Activated naive CD8-positive, alpha-beta T cell treated with anti-CD3 and anti-CD28 coated beads, Interleukin-2, amount 10 ng/mL, durations not matched to agents 7 days and 5 days (primary cell): Measurements from ENCODE around the gene BBX. TPM values are rescaled to one million over a fixed set of nuclear protein-coding genes. Genes with fewer than 3 reads are reported as not detected.

Experiments used
- ATAC-seq: fragments of 150-1000 bp; cut with Tn5 transposase; one replicate; pipeline ENCODE4 v1.10.0; 2021; ENCODE audit warnings: low read depth, moderate library complexity
- POLR2A ChIA-PET: fragments of 350-600 bp; sonication (Branson Sonifier 250); formaldehyde crosslinking; loops from one replicate; lab custom pipeline; 2021; ENCODE audit warnings: antibody characterized with exemption; lab: Charles Lee
- DNase-seq: peaks from one replicate; pipeline ENCODE4 v3.0.0; 2021
- H3K27ac Mint-ChIP-seq: one replicate; pipeline ENCODE4 v1.8.0; 2022; ENCODE audit warnings: mild to moderate bottlenecking, mixed read lengths
- H3K27me3 Mint-ChIP-seq: one replicate; pipeline ENCODE4 v1.8.0; 2022; ENCODE audit warnings: mild to moderate bottlenecking, moderate library complexity, mixed read lengths
- H3K36me3 Mint-ChIP-seq: one replicate; pipeline ENCODE4 v1.8.0; 2021; ENCODE audit warnings: mild to moderate bottlenecking, mixed read lengths
- H3K4me1 Mint-ChIP-seq: one replicate; pipeline ENCODE4 v1.8.0; 2021; ENCODE audit warnings: mixed read lengths
- H3K4me3 Mint-ChIP-seq: one replicate; pipeline ENCODE4 v1.8.0; 2022; ENCODE audit warnings: mild to moderate bottlenecking, moderate library complexity, mixed read lengths
- H3K9me3 Mint-ChIP-seq: one replicate; pipeline ENCODE4 v1.8.0; 2021; ENCODE audit warnings: mixed read lengths
- total RNA-seq, 2 experiments: library from RNA; stranded (reverse); gene quantifications; one replicate each; pipeline ENCODE4 v1.2.3, GENCODE V29; 2021

BBX gene
- total RNA-seq, 2 experiments from 2014 or later, result 53.5 to 55.8 TPM

GRCh38 chr3:107806536-107806935 is 283.8 kb downstream of the BBX start:
- H3K27ac Mint-ChIP-seq, result no peak overlapping the region
- no peak for DNase-seq
- H3K4me1 Mint-ChIP-seq, result peaks cover 8% of the 10 kb centered on the region
- POLR2A ChIA-PET, result no interaction called here
- ATAC-seq, result no peak
- H3K9me3 Mint-ChIP-seq, result no peaks in the 10 kb centered on the region
- no peaks in the 10 kb centered on the region for H3K27me3 Mint-ChIP-seq
- H3K4me3 Mint-ChIP-seq, result no peak overlapping the region
- H3K36me3 Mint-ChIP-seq, result peaks cover 29% of the 10 kb centered on the region

- Mint-ChIP-seq H3K9me3 (no peaks in the 10 kb centered on the region), H3K36me3 (peaks cover 6% of the 10 kb centered on the region), H3K4me1 (peaks cover 8% of the 10 kb centered on the region), H3K27ac (peak overlapping the region; percentile 23), H3K27me3 (no peaks in the 10 kb centered on the region), H3K4me3 (no peak overlapping the region)
- POLR2A ChIA-PET, result interaction anchor here (0.7 kb wide), 1 partner anchor 8 kb away, joined by 3 read pairs; no protein-coding TSS in a partner anchor
- no peak for DNase-seq
- ATAC-seq, result peak; percentile 47
Observed at GRCh38 chr3:107810171-107811071, 287.7 kb downstream of the BBX start.

- ATAC-seq (no peak), DNase-seq (no peak)
- no peak overlapping the region for H3K27ac Mint-ChIP-seq
- H3K9me3 Mint-ChIP-seq, result no peaks in the 10 kb centered on the region
- no peak overlapping the region for H3K4me3 Mint-ChIP-seq
- H3K36me3 Mint-ChIP-seq, result peaks cover 3% of the 10 kb centered on the region
- H3K4me1 Mint-ChIP-seq, result peaks cover 8% of the 10 kb centered on the region
- H3K27me3 Mint-ChIP-seq, result peaks cover 5% of the 10 kb centered on the region
- POLR2A ChIA-PET, result no interaction called here
Observed at GRCh38 chr3:107813026-107813425, 290.3 kb downstream of the BBX start.

GRCh38 chr3:107816107-107816506 is 293.3 kb downstream of the BBX start:
- POLR2A ChIA-PET, result no interaction called here
- no peak overlapping the region for H3K4me3 Mint-ChIP-seq
- no peak overlapping the region for H3K27ac Mint-ChIP-seq
- H3K36me3 Mint-ChIP-seq, result no peaks in the 10 kb centered on the region
- DNase-seq, result no peak
- H3K27me3 Mint-ChIP-seq, result peaks cover 13% of the 10 kb centered on the region
- H3K4me1 Mint-ChIP-seq, result no peaks in the 10 kb centered on the region
- ATAC-seq, result no peak
- no peaks in the 10 kb centered on the region for H3K9me3 Mint-ChIP-seq

GRCh38 chr3:107817076-107817475 is 294.3 kb downstream of the BBX start:
- Mint-ChIP-seq H3K4me1 (no peaks in the 10 kb centered on the region), H3K9me3 (no peaks in the 10 kb centered on the region)

GRCh38 chr3:107818025-107818424 is 295.3 kb downstream of the BBX start:
- no peaks in the 10 kb centered on the region for H3K4me1 Mint-ChIP-seq
- H3K9me3 Mint-ChIP-seq, result no peaks in the 10 kb centered on the region
- peaks cover 20% of the 10 kb centered on the region for H3K27me3 Mint-ChIP-seq
- ATAC-seq (no peak), DNase-seq (no peak)
- POLR2A ChIA-PET, result no interaction called here
- no peaks in the 10 kb centered on the region for H3K36me3 Mint-ChIP-seq
- no peak overlapping the region for H3K4me3 Mint-ChIP-seq
- H3K27ac Mint-ChIP-seq, result no peak overlapping the region

More at GRCh38 chr3:107817076-107817475, 294.3 kb downstream of the BBX start:
- ATAC-seq (no peak), DNase-seq (no peak)
- H3K36me3 Mint-ChIP-seq, result no peaks in the 10 kb centered on the region
- peaks cover 15% of the 10 kb centered on the region for H3K27me3 Mint-ChIP-seq
- POLR2A ChIA-PET, result no interaction called here
- no peak overlapping the region for H3K27ac Mint-ChIP-seq
- no peak overlapping the region for H3K4me3 Mint-ChIP-seq

GRCh38 chr3:107819656-107820055 is 296.9 kb downstream of the BBX start:
- Mint-ChIP-seq H3K4me1 (no peaks in the 10 kb centered on the region), H3K27me3 (peaks cover 25% of the 10 kb centered on the region), H3K4me3 (no peak overlapping the region), H3K9me3 (peaks cover 2% of the 10 kb centered on the region), H3K27ac (no peak overlapping the region), H3K36me3 (peaks cover 1% of the 10 kb centered on the region)
- POLR2A ChIA-PET, result no interaction called here
- no peak for ATAC-seq
- no peak for DNase-seq

- no peak for ATAC-seq
Observed at GRCh38 chr3:107822308-107822707, 299.5 kb downstream of the BBX start.

GRCh38 chr3:107824822-107825371 is 302.1 kb downstream of the BBX start:
- Mint-ChIP-seq H3K36me3 (peaks cover 1% of the 10 kb centered on the region), H3K4me3 (no peak overlapping the region), H3K27ac (no peak overlapping the region), H3K4me1 (no peaks in the 10 kb centered on the region), H3K9me3 (peaks cover 2% of the 10 kb centered on the region), H3K27me3 (peaks cover 12% of the 10 kb centered on the region)
- no peak for ATAC-seq
- no peak for DNase-seq
- POLR2A ChIA-PET, result no interaction called here

More at GRCh38 chr3:107822308-107822707, 299.5 kb downstream of the BBX start:
- no peak for DNase-seq
- Mint-ChIP-seq H3K4me1 (no peaks in the 10 kb centered on the region), H3K27me3 (peaks cover 25% of the 10 kb centered on the region), H3K4me3 (no peak overlapping the region), H3K9me3 (peaks cover 2% of the 10 kb centered on the region), H3K36me3 (peaks cover 1% of the 10 kb centered on the region), H3K27ac (no peak overlapping the region)
- POLR2A ChIA-PET, result no interaction called here

GRCh38 chr3:107825556-107825955 is 302.8 kb downstream of the BBX start:
- DNase-seq (no peak), ATAC-seq (no peak)
- Mint-ChIP-seq H3K4me1 (no peaks in the 10 kb centered on the region), H3K4me3 (no peak overlapping the region), H3K27me3 (peaks cover 12% of the 10 kb centered on the region), H3K27ac (no peak overlapping the region), H3K9me3 (peaks cover 2% of the 10 kb centered on the region), H3K36me3 (peaks cover 1% of the 10 kb centered on the region)
- POLR2A ChIA-PET, result no interaction called here

GRCh38 chr3:107826727-107827126 is 304.0 kb downstream of the BBX start:
- Mint-ChIP-seq H3K27ac (no peak overlapping the region), H3K36me3 (peaks cover 1% of the 10 kb centered on the region), H3K9me3 (peaks cover 2% of the 10 kb centered on the region), H3K4me1 (no peaks in the 10 kb centered on the region), H3K27me3 (peaks cover 10% of the 10 kb centered on the region), H3K4me3 (no peak overlapping the region)
- DNase-seq (no peak), ATAC-seq (no peak)
- POLR2A ChIA-PET, result no interaction called here

GRCh38 chr3:107829185-107829584 is 306.4 kb downstream of the BBX start:
- H3K9me3 Mint-ChIP-seq, result no peaks in the 10 kb centered on the region

GRCh38 chr3:107831590-107831989 is 308.8 kb downstream of the BBX start:
- no peaks in the 10 kb centered on the region for H3K27me3 Mint-ChIP-seq
- H3K4me3 Mint-ChIP-seq, result no peak overlapping the region
- DNase-seq, result no peak
- no peaks in the 10 kb centered on the region for H3K9me3 Mint-ChIP-seq
- H3K36me3 Mint-ChIP-seq, result no peaks in the 10 kb centered on the region
- no peaks in the 10 kb centered on the region for H3K4me1 Mint-ChIP-seq
- no peak overlapping the region for H3K27ac Mint-ChIP-seq
- no peak for ATAC-seq
- POLR2A ChIA-PET, result no interaction called here

More at GRCh38 chr3:107829185-107829584, 306.4 kb downstream of the BBX start:
- H3K27me3 Mint-ChIP-seq, result no peaks in the 10 kb centered on the region
- H3K4me1 Mint-ChIP-seq, result no peaks in the 10 kb centered on the region
- H3K27ac Mint-ChIP-seq, result no peak overlapping the region
- no peak for ATAC-seq
- DNase-seq, result no peak
- no peak overlapping the region for H3K4me3 Mint-ChIP-seq
- POLR2A ChIA-PET, result no interaction called here
- no peaks in the 10 kb centered on the region for H3K36me3 Mint-ChIP-seq

GRCh38 chr3:107833043-107833442 is 310.3 kb downstream of the BBX start:
- no peaks in the 10 kb centered on the region for H3K4me1 Mint-ChIP-seq
- ATAC-seq (no peak), DNase-seq (no peak)
- no peak overlapping the region for H3K27ac Mint-ChIP-seq
- H3K36me3 Mint-ChIP-seq, result no peaks in the 10 kb centered on the region
- no peak overlapping the region for H3K4me3 Mint-ChIP-seq
- POLR2A ChIA-PET, result no interaction called here
- H3K27me3 Mint-ChIP-seq, result no peaks in the 10 kb centered on the region
- no peaks in the 10 kb centered on the region for H3K9me3 Mint-ChIP-seq
